Keratinocyte (primary cell): Measurements from ENCODE around the gene PLXNB2.

Experiments
- CTCF ChIP-seq, 3 experiments: IDR thresholded peaks in 1 of 3; conservative IDR thresholded peaks in 1 of 3; optimal IDR thresholded peaks in 1 of 3; 2 replicates in 2 of 3; 3 replicates in 1 of 3; pipeline versions ENCODE3 to v1.5.1; 2011; ENCODE audit warnings: low read length in 3 of 3, mild to moderate bottlenecking in 3 of 3, moderate library complexity in 2 of 3, control low read depth in 1 of 3, inconsistent platforms in 1 of 3; ENCODE audit not compliant: insufficient read depth in 2 of 3; ENCODE audit errors: extremely low read depth in 1 of 3
- EZH2 ChIP-seq: IDR thresholded peaks from one replicate; pipeline ENCODE4 v1.6.1; 2012; ENCODE audit warnings: inconsistent platforms, mild to moderate bottlenecking, low read length, moderate library complexity

- no peak for TF ChIP-seq CTCF (optimal IDR thresholded peaks at IDR 0.05 in 1 of 3, IDR thresholded peaks at IDR 0.05 in 1 of 3, conservative IDR thresholded peaks at IDR 0.05 in 1 of 3; ENCODE audit: extremely low read depth in 1 of 3, insufficient read depth in 2 of 3, low read length in 3 of 3)
- TF ChIP-seq EZH2: no peak
Measured at GRCh38 chr22:50309601-50309991, 2.1 kb upstream of the PLXNB2 start.
